Activated CD4-positive, CD25-positive, alpha-beta regulatory T cell (primary cell): ENCODE results near the gene ZNF30.
"Not testable (repeated sequence)": the region's sequence is repeated elsewhere in the genome, so short reads cannot be mapped to it uniquely, and the experiment has no call there.

Experiments used
- DNase-seq, 4 experiments: peaks; one replicate each; lab custom pipeline; 2025; lab: John Stamatoyannopoulos, UW

Gene ZNF30

GRCh38 chr19:34985249-34986022, 58.7 kb downstream of the ZNF30 start:
- DNase-seq: no peak

GRCh38 chr19:34988119-34988518, 61.4 kb downstream of the ZNF30 start:
- DNase-seq: no peak

GRCh38 chr19:34989298-34989697, 62.6 kb downstream of the ZNF30 start:
- DNase-seq: no peak

- DNase-seq: no peak
Observed at GRCh38 chr19:34990578-34991192, 64.0 kb downstream of the ZNF30 start.

- no peak for DNase-seq
Observed at GRCh38 chr19:34991542-34992333, 65.0 kb downstream of the ZNF30 start.

GRCh38 chr19:34992582-34992981, 65.9 kb downstream of the ZNF30 start:
- not testable (repeated sequence) for DNase-seq

- DNase-seq: no peak
Observed at GRCh38 chr19:34994286-34994642, 67.6 kb downstream of the ZNF30 start.
